Measurements from ENCODE around the gene PKM. TPM values are rescaled to one million over a fixed set of nuclear protein-coding genes. Genes with fewer than 3 reads are reported as not detected.

Gene PKM
- polyA plus RNA-seq, 3 donors, result 636 to 752 (median 681) TPM

- DNase-seq (ENCODE audit: extremely low read depth in 1 of 11, low read depth in 9 of 11, low spot score in 4 of 11), result no peak
Measured at GRCh38 chr15:72154316-72154715, 76.7 kb downstream of the PKM start.

GRCh38 chr15:72153269-72154000 lies 77.6 kb downstream of the PKM start:
- DNase-seq (ENCODE audit: extremely low read depth in 1 of 11, low read depth in 9 of 11, low spot score in 4 of 11), result no peak

Other genes with a start within 250 kb of the PKM start
- 10 to 100 TPM; 32.6 to 38.1 (median 34.2) TPM for gene MYO9A, start 113.0 kb downstream of the PKM start, polyA plus RNA-seq (ENCODE audit: insufficient read length in 3 of 3)
- 1 to 10 TPM; 6.1 to 7.0 (median 6.3) TPM for gene SENP8, start 112.8 kb downstream of the PKM start, polyA plus RNA-seq (ENCODE audit: insufficient read length in 3 of 3)
- gene GRAMD2A, start 33.4 kb downstream of the PKM start, polyA plus RNA-seq (ENCODE audit: insufficient read length in 3 of 3), result 10 to 100 TPM in 1 of 3 donors, 1 to 10 TPM in 2; 7.0 to 15.4 (median 8.7) TPM
- 100 to 1,000 TPM in 2 of 3 donors, 10 to 100 TPM in 1; 88.5 to 141 (median 106) TPM for gene PARP6, start 41.4 kb upstream of the PKM start, polyA plus RNA-seq (ENCODE audit: insufficient read length in 3 of 3)
- 1 to 10 TPM; 3.1 to 7.0 (median 3.9) TPM for gene CELF6, start 89.0 kb upstream of the PKM start, polyA plus RNA-seq (ENCODE audit: insufficient read length in 3 of 3)
- 100 to 1,000 TPM; 105 to 135 (median 111) TPM for gene HEXA, start 144.8 kb upstream of the PKM start, polyA plus RNA-seq (ENCODE audit: insufficient read length in 3 of 3)
- not detected for gene TMEM202, start 167.1 kb upstream of the PKM start, polyA plus RNA-seq (ENCODE audit: insufficient read length in 3 of 3)
- 100 to 1,000 TPM; 189 to 194 (median 193) TPM for gene ARIH1, start 243.1 kb upstream of the PKM start, polyA plus RNA-seq (ENCODE audit: insufficient read length in 3 of 3)